Glutamatergic neuron (in vitro differentiated cells): ENCODE data around the gene MYG1. TPM values are rescaled to one million over a fixed set of nuclear protein-coding genes. Genes with fewer than 3 reads are reported as not detected.

Source experiments
- DNase-seq: peaks from one replicate; pipeline ENCODE4 v3.0.0; 2022
- H3K27ac Mint-ChIP-seq: one replicate; pipeline ENCODE4 v1.8.0; 2020; ENCODE audit warnings: mild to moderate bottlenecking, mixed read lengths, inconsistent platforms; ENCODE audit not compliant: unreplicated experiment
- H3K27me3 Mint-ChIP-seq: one replicate; pipeline ENCODE4 v1.8.0; 2020; ENCODE audit warnings: mild to moderate bottlenecking, moderate library complexity, mixed read lengths, inconsistent platforms; ENCODE audit not compliant: unreplicated experiment
- H3K36me3 Mint-ChIP-seq: one replicate; pipeline ENCODE4 v1.8.0; 2020; ENCODE audit warnings: mild to moderate bottlenecking, mixed read lengths, inconsistent platforms; ENCODE audit not compliant: unreplicated experiment
- H3K4me1 Mint-ChIP-seq: one replicate; pipeline ENCODE4 v1.8.0; 2020; ENCODE audit warnings: mild to moderate bottlenecking, low read depth, mixed read lengths, inconsistent platforms; ENCODE audit not compliant: unreplicated experiment
- H3K4me3 Mint-ChIP-seq: one replicate; pipeline ENCODE4 v1.8.0; 2020; ENCODE audit warnings: mild to moderate bottlenecking, mixed read lengths, inconsistent platforms; ENCODE audit not compliant: unreplicated experiment
- H3K9me3 Mint-ChIP-seq: one replicate; pipeline ENCODE4 v1.8.0; 2020; ENCODE audit warnings: mild to moderate bottlenecking, moderate library complexity, mixed read lengths, inconsistent platforms; ENCODE audit not compliant: unreplicated experiment
- CTCF ChIP-seq: fragments of 200-600 bp; sonication (generic); IDR thresholded peaks from one replicate; pipeline ENCODE4 v1.5.0; 2021; ENCODE audit not compliant: partially characterized antibody, unreplicated experiment
- total RNA-seq: library from RNA; stranded (reverse); fragmentation: NEBNext Ultra II Directional; extraction: Animal tissue kit (Norgen Biotek cat#: 25700); gene quantifications from one replicate; pipeline ENCODE4 v1.2.1, GENCODE V29; 2021; ENCODE audit not compliant: unreplicated experiment

MYG1 gene
- total RNA-seq, 1 donor from 2014 or later = 66.1 TPM

GRCh38 chr12:53287741-53288216 lies 11.7 kb upstream of the MYG1 start:
- no peaks in the 10 kb centered on the region for H3K27me3 Mint-ChIP-seq
- H3K36me3 Mint-ChIP-seq = no peaks in the 10 kb centered on the region
- H3K4me1 Mint-ChIP-seq = no peaks in the 10 kb centered on the region
- peak overlapping the region; percentile 62 for H3K27ac Mint-ChIP-seq
- no peak overlapping the region for H3K4me3 Mint-ChIP-seq
- peak; percentile 84 for DNase-seq
- H3K9me3 Mint-ChIP-seq = peaks cover 1% of the 10 kb centered on the region
- TF ChIP-seq CTCF = peak; percentile 71

- no peaks in the 10 kb centered on the region for H3K36me3 Mint-ChIP-seq
- DNase-seq = no peak
- H3K4me3 Mint-ChIP-seq = no peak overlapping the region
- H3K4me1 Mint-ChIP-seq = no peaks in the 10 kb centered on the region
- H3K27ac Mint-ChIP-seq = peak overlapping the region; percentile 62
- H3K27me3 Mint-ChIP-seq = no peaks in the 10 kb centered on the region
- no peak for TF ChIP-seq CTCF
- H3K9me3 Mint-ChIP-seq = peaks cover 1% of the 10 kb centered on the region
Measured at GRCh38 chr12:53288322-53288721, 11.2 kb upstream of the MYG1 start.

GRCh38 chr12:53289891-53290290 lies 9.6 kb upstream of the MYG1 start:
- no peaks in the 10 kb centered on the region for H3K36me3 Mint-ChIP-seq
- H3K4me1 Mint-ChIP-seq = peaks cover under 1% of the 10 kb centered on the region
- DNase-seq = no peak
- H3K4me3 Mint-ChIP-seq = no peak overlapping the region
- no peaks in the 10 kb centered on the region for H3K27me3 Mint-ChIP-seq
- peaks cover 1% of the 10 kb centered on the region for H3K9me3 Mint-ChIP-seq
- no peak for TF ChIP-seq CTCF
- no peak overlapping the region for H3K27ac Mint-ChIP-seq

GRCh38 chr12:53290661-53291060 lies 8.8 kb upstream of the MYG1 start:
- DNase-seq = no peak
- Mint-ChIP-seq H3K27ac (no peak overlapping the region), H3K4me3 (no peak overlapping the region), H3K4me1 (peaks cover 4% of the 10 kb centered on the region), H3K9me3 (peaks cover 1% of the 10 kb centered on the region), H3K27me3 (no peaks in the 10 kb centered on the region), H3K36me3 (no peaks in the 10 kb centered on the region)
- no peak for TF ChIP-seq CTCF

- no peak overlapping the region for H3K27ac Mint-ChIP-seq
- no peak overlapping the region for H3K4me3 Mint-ChIP-seq
- peaks cover 4% of the 10 kb centered on the region for H3K4me1 Mint-ChIP-seq
- TF ChIP-seq CTCF = no peak
- H3K36me3 Mint-ChIP-seq = no peaks in the 10 kb centered on the region
- H3K27me3 Mint-ChIP-seq = no peaks in the 10 kb centered on the region
- H3K9me3 Mint-ChIP-seq = peaks cover 4% of the 10 kb centered on the region
- no peak for DNase-seq
Measured at GRCh38 chr12:53292426-53292825, 7.1 kb upstream of the MYG1 start.
